SK-N-SH (cell line): Measurements from ENCODE around the gene BAHCC1. TPM values are rescaled to one million over a fixed set of nuclear protein-coding genes. Genes with fewer than 3 reads are reported as not detected.

Experiments used
- CTCF ChIA-PET: fragments of 300-600, 350-600 bp; formaldehyde crosslinking; extraction: SDS; loops from one replicate; lab custom pipeline; 2021; lab: Yijun Ruan, JAX
- POLR2A ChIA-PET: fragments of 350-600 bp; sonication (Branson Sonifier 250); formaldehyde crosslinking; extraction: SDS; loops from one replicate; lab custom pipeline; 2020; ENCODE audit warnings: antibody characterized with exemption, inconsistent platforms; lab: Yijun Ruan, JAX
- DNase-seq: peaks from one replicate; pipeline ENCODE4 v3.0.0; 2012
- H2AFZ ChIP-seq: fragments of 200-600 bp; sonication (generic); 2 replicates; pipeline ENCODE4 v1.8.1; 2016; ENCODE audit warnings: antibody characterized with exemption, mild to moderate bottlenecking, low read depth
- H3F3A ChIP-seq: fragments of 200-600 bp; sonication (generic); replicated peaks from 2 replicates; pipeline ENCODE3; 2016; ENCODE audit warnings: antibody characterized with exemption, mild to moderate bottlenecking; ENCODE audit not compliant: insufficient read depth
- H3K27ac ChIP-seq, 2 experiments: fragments of 200-500 bp in 1 of 2; fragments of 200-600 bp in 1 of 2; sonication (Bioruptor generic) in 1 of 2; sonication (generic), shearing (Covaris generic) in 1 of 2; 2 replicates each; pipeline versions ENCODE4 v1.5.1 to v1.6.1; 2014 to 2016; ENCODE audit warnings: low read depth in 2 of 2, inconsistent platforms in 1 of 2, low read length in 1 of 2, mild to moderate bottlenecking in 1 of 2, mixed read lengths in 1 of 2
- H3K27me3 ChIP-seq: fragments of 200-600 bp; sonication (generic), shearing (Covaris generic); 2 replicates; pipeline ENCODE4 v1.6.1; 2016; ENCODE audit warnings: mixed run types; ENCODE audit not compliant: insufficient read depth
- H3K36me3 ChIP-seq, 2 experiments: fragments of 200-500 bp in 1 of 2; fragments of 200-600 bp in 1 of 2; sonication (Bioruptor generic) in 1 of 2; sonication (generic) in 1 of 2; replicated peaks in 1 of 2; 2 replicates each; pipeline versions ENCODE3 to v1.5.1; 2014 to 2016; ENCODE audit warnings: low read length in 1 of 2, mild to moderate bottlenecking in 1 of 2; ENCODE audit not compliant: insufficient read depth in 2 of 2, control insufficient read depth in 1 of 2
- H3K4me1 ChIP-seq, 2 experiments: fragments of 200-500 bp in 1 of 2; fragments of 200-600 bp in 1 of 2; sonication (Bioruptor generic) in 1 of 2; sonication (generic), shearing (Covaris generic) in 1 of 2; 2 replicates each; pipeline versions ENCODE4 v1.5.1 to v1.6.1; 2014 to 2016; ENCODE audit warnings: low read depth in 1 of 2, low read length in 1 of 2, mixed run types in 1 of 2; ENCODE audit not compliant: insufficient read depth in 2 of 2, control insufficient read depth in 1 of 2
- H3K4me2 ChIP-seq: fragments of 200-600 bp; sonication (generic), shearing (Covaris generic); 2 replicates; pipeline ENCODE4 v1.6.1; 2017; ENCODE audit warnings: mixed run types
- H3K4me3 ChIP-seq, 2 experiments: fragments of 200-500 bp in 1 of 2; fragments of 200-600 bp in 1 of 2; sonication (Bioruptor generic) in 1 of 2; sonication (generic), shearing (Covaris generic) in 1 of 2; 2 replicates each; pipeline versions ENCODE4 v1.5.1 to v1.8.1; 2014 to 2016; ENCODE audit warnings: low read depth in 2 of 2, inconsistent platforms in 1 of 2, low read length in 1 of 2, mild to moderate bottlenecking in 1 of 2, mixed read lengths in 1 of 2, moderate library complexity in 1 of 2
- H3K79me2 ChIP-seq: fragments of 200-600 bp; sonication (generic); 2 replicates; pipeline ENCODE4 v1.8.1; 2017; ENCODE audit warnings: mild to moderate bottlenecking; ENCODE audit not compliant: insufficient read depth
- H3K9ac ChIP-seq: fragments of 200-600 bp; sonication (generic); 2 replicates; pipeline ENCODE4 v1.6.1; 2017; ENCODE audit warnings: mixed run types
- H3K9me2 ChIP-seq: fragments of 200-600 bp; sonication (generic); 2 replicates; pipeline ENCODE4 v1.6.1; 2017; ENCODE audit warnings: mixed run types
- H3K9me3 ChIP-seq: fragments of 200-600 bp; sonication (generic); 2 replicates; pipeline ENCODE4 v1.6.1; 2017; ENCODE audit warnings: mixed run types, mild to moderate bottlenecking, moderate library complexity
- H4K20me1 ChIP-seq: fragments of 200-600 bp; sonication (generic); 2 replicates; pipeline ENCODE4 v1.6.1; 2017; ENCODE audit warnings: mild to moderate bottlenecking, mixed run types; ENCODE audit not compliant: insufficient read depth
- CHD2 ChIP-seq: fragments of 150-350 bp; IDR thresholded peaks from 2 replicates; pipeline ENCODE4 v1.6.1; 2018; ENCODE audit warnings: low read length; ENCODE audit not compliant: partially characterized antibody
- EP300 ChIP-seq, 2 experiments: IDR thresholded peaks; 2 replicates each; pipeline versions ENCODE4 v1.4.0 to v1.6.1; 2012; ENCODE audit warnings: borderline replicate concordance in 1 of 2, low read depth in 1 of 2, low read length in 1 of 2
- GATA2 ChIP-seq: sonication (generic); formaldehyde crosslinking; IDR thresholded peaks from 2 replicates; pipeline ENCODE4 v1.5.0; 2020; ENCODE audit warnings: mild to moderate bottlenecking, missing genetic modification reagents
- MAX ChIP-seq: IDR thresholded peaks from 2 replicates; pipeline ENCODE4 v1.4.0; 2012; ENCODE audit warnings: low read depth
- PBX3 ChIP-seq: IDR thresholded peaks from 2 replicates; pipeline ENCODE4; 2012
- POLR2AphosphoS5 ChIP-seq: IDR thresholded peaks from 2 replicates; pipeline ENCODE4 v1.6.1; 2012; ENCODE audit warnings: low read depth, low read length
- RAD21 ChIP-seq: IDR thresholded peaks from 2 replicates; pipeline ENCODE4 v1.6.1; 2012; ENCODE audit warnings: mild to moderate bottlenecking, low read length
- RCOR1 ChIP-seq: fragments of 150-350 bp; IDR thresholded peaks from 2 replicates; pipeline ENCODE4 v1.6.1; 2017; ENCODE audit warnings: antibody characterized with exemption, low read length
- RFX5 ChIP-seq: IDR thresholded peaks from 2 replicates; pipeline ENCODE4 v1.6.1; 2012; ENCODE audit warnings: mild to moderate bottlenecking, improper control_type of control experiment, low read length
- RXRA ChIP-seq: IDR thresholded peaks from 2 replicates; pipeline ENCODE4 v1.4.0; 2012; ENCODE audit warnings: low read depth, mild to moderate bottlenecking, borderline replicate concordance
- SMC3 ChIP-seq: IDR thresholded peaks from 2 replicates; pipeline ENCODE4 v1.6.1; 2012; ENCODE audit warnings: low read depth, low read length, improper control_type of control experiment
- TAF1 ChIP-seq: IDR thresholded peaks from 2 replicates; pipeline ENCODE4 v1.6.1; 2012; ENCODE audit warnings: low read depth, mild to moderate bottlenecking, low read length, moderate library complexity, borderline replicate concordance
- USF1 ChIP-seq: IDR thresholded peaks from 2 replicates; pipeline ENCODE4 v1.4.0; 2012; ENCODE audit warnings: low read depth, borderline replicate concordance
- USF2 ChIP-seq: fragments of 150-350 bp; IDR thresholded peaks from 2 replicates; pipeline ENCODE4 v1.6.1; 2017; ENCODE audit warnings: antibody characterized with exemption, low read length, low read depth, borderline replicate concordance
- YY1 ChIP-seq: IDR thresholded peaks from 2 replicates; pipeline ENCODE4 v1.4.0; 2012; ENCODE audit warnings: low read depth, mild to moderate bottlenecking
- WGBS: methylation state at CpG from one replicate; pipeline ENCODE4 v1.1.6; 2017; ENCODE audit warnings: low lambda C conversion rate; 5-methylcytosine and 5-hydroxymethylcytosine counted together
- polyA plus RNA-seq, 3 experiments: library from polyadenylated mRNA; depleted of rRNA; stranded (reverse); fragments of >200 nt; gene quantifications; 2 replicates each; pipeline ENCODE4 v1.2.3, GENCODE V29; 2012
- TF ChIP-seq, protein P1 (sequence below): fragments of 200-600 bp; sonication (generic); IDR thresholded peaks from 2 replicates; pipeline ENCODE4 v1.6.1; 2017; ENCODE audit warnings: antibody characterized with exemption, mild to moderate bottlenecking, moderate library complexity
- TF ChIP-seq, protein P2 (sequence below): IDR thresholded peaks from 2 replicates; pipeline ENCODE4 v1.4.0; 2012; ENCODE audit warnings: low read depth, borderline replicate concordance

The BAHCC1 gene
- polyA plus RNA-seq, 1 of the 3 experiments (the other 2 are of a cell fraction): 6.4 TPM

- TF ChIP-seq RXRA (no peak), YY1 (no peak), RFX5 (no peak)
These were observed 97.4 kb downstream of the BAHCC1 start (continued) for GRCh38 chr17:81492706-81493105.

DNA sequence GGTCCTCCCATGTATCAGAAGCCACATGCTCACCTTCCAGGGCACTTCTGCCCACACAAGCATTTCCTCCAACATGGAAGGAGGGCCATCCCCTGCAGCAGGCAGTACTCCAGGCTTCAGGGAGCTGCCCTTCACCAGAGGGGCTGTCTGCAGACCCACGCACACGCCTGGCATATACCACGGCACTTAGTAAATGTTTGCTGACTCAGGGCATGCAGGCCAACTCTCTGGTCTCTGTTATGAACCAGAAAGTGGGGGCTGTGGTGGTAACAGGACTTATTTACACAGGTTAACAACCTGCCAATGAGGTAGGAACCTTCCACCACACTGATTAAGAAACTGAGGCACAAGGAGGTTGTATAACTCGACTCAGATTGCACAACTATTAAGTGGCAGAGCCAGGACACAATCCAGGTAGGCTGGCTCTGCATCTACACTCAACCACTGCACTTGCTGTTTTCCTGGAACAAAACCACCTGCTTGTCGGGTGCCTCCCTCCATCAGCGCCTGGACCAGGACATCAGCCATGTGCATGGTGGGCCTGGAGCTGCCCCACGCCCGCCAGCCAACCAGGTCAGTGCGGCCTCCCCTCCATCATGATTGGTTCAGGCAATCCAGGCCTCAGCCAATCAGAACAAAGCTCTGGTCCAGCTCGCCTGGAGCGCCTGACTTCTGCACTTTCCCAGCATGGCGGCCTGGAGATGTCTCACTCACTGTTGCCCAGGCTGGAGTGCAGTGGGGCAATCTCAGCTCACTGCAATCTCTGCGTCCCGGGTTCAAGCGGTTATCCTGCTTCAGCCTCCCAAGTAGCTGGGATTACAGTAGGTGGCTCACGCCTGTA is 98.2 kb downstream of the BAHCC1 start:
- H3K4me1 ChIP-seq: peaks cover 1 to 10% of the 10 kb centered on the region in 2 experiments; a peak in 2 of 4 replicates
- ChIA-PET POLR2A (interaction anchor here (1.1 kb wide), 1 partner anchor 19 kb away, joined by 3 read pairs; the partner anchor contains the start of gene ACTG1), CTCF (interaction anchor here (1.2 to 2.5 kb wide), 6 partner anchors 9 to 241 kb away, joined by 4 to 19 read pairs (median 7); no protein-coding TSS in a partner anchor)
- H3K27ac ChIP-seq: no peak overlapping the region
- no peak overlapping the region for H3K4me3 ChIP-seq
- no peak for DNase-seq
- no peak overlapping the region for H3K4me2 ChIP-seq
- H3K9ac ChIP-seq: no peak overlapping the region
- TF ChIP-seq GATA2 (CRISPR knock-in tag): no peak
- TF ChIP-seq USF2: no peak
- no peak for TF ChIP-seq RAD21
- no peak for TF ChIP-seq TAF1
- TF ChIP-seq RFX5: no peak
- TF ChIP-seq SMC3: no peak
- TF ChIP-seq PBX3: no peak
- no peak for TF ChIP-seq USF1
- TF ChIP-seq, protein P1, sequence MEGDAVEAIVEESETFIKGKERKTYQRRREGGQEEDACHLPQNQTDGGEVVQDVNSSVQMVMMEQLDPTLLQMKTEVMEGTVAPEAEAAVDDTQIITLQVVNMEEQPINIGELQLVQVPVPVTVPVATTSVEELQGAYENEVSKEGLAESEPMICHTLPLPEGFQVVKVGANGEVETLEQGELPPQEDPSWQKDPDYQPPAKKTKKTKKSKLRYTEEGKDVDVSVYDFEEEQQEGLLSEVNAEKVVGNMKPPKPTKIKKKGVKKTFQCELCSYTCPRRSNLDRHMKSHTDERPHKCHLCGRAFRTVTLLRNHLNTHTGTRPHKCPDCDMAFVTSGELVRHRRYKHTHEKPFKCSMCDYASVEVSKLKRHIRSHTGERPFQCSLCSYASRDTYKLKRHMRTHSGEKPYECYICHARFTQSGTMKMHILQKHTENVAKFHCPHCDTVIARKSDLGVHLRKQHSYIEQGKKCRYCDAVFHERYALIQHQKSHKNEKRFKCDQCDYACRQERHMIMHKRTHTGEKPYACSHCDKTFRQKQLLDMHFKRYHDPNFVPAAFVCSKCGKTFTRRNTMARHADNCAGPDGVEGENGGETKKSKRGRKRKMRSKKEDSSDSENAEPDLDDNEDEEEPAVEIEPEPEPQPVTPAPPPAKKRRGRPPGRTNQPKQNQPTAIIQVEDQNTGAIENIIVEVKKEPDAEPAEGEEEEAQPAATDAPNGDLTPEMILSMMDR: no peak
- no peak for TF ChIP-seq MAX
- no peak for TF ChIP-seq CHD2
- no peak for TF ChIP-seq RCOR1
- TF ChIP-seq POLR2AphosphoS5: no peak
- no peak for TF ChIP-seq EP300 (IDR thresholded peaks at IDR 0.05; ENCODE audit: borderline replicate concordance in 1 of 2, low read depth in 1 of 2, low read length in 1 of 2)
- TF ChIP-seq, protein P2, sequence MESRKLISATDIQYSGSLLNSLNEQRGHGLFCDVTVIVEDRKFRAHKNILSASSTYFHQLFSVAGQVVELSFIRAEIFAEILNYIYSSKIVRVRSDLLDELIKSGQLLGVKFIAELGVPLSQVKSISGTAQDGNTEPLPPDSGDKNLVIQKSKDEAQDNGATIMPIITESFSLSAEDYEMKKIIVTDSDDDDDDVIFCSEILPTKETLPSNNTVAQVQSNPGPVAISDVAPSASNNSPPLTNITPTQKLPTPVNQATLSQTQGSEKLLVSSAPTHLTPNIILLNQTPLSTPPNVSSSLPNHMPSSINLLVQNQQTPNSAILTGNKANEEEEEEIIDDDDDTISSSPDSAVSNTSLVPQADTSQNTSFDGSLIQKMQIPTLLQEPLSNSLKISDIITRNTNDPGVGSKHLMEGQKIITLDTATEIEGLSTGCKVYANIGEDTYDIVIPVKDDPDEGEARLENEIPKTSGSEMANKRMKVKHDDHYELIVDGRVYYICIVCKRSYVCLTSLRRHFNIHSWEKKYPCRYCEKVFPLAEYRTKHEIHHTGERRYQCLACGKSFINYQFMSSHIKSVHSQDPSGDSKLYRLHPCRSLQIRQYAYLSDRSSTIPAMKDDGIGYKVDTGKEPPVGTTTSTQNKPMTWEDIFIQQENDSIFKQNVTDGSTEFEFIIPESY: no peak
- H3K36me3 ChIP-seq: no peaks in the 10 kb centered on the region
- no peaks in the 10 kb centered on the region for H4K20me1 ChIP-seq
- H3K9me3 ChIP-seq: no peaks in the 10 kb centered on the region
- 93% methylated on average over 12 of the region's 16 CpGs for WGBS
- H3F3A ChIP-seq: peaks cover 3% of the 10 kb centered on the region
- no peaks in the 10 kb centered on the region for H3K27me3 ChIP-seq
- H2AFZ ChIP-seq: no peak overlapping the region
- no peaks in the 10 kb centered on the region for H3K79me2 ChIP-seq
- no peaks in the 10 kb centered on the region for H3K9me2 ChIP-seq
